A673 (cell line): ENCODE data around the gene KCTD5. TPM values are rescaled to one million over a fixed set of nuclear protein-coding genes. Genes with fewer than 3 reads are reported as not detected.
"Not testable (repeated sequence)": the region's sequence is repeated elsewhere in the genome, so short reads cannot be mapped to it uniquely, and the experiment has no call there.

Source experiments
- Bru-seq: library from RNA; stranded (reverse); fragments of 400-500 nt; gene quantifications from one replicate; lab custom pipeline; 2021; lab: Mats Ljungman, UMichigan
- BruChase-seq, 2 experiments: library from RNA; stranded (reverse); fragments of 400-500 nt; gene quantifications; one replicate each; lab custom pipeline; 2021; lab: Mats Ljungman, UMichigan
- BruUV-seq: library from RNA; stranded (reverse); fragments of 400-500 nt; replicated peaks from 2 replicates; lab custom pipeline; 2021; lab: Mats Ljungman, UMichigan
- CTCF ChIA-PET: fragments of 300-600 bp; sonication (Branson Sonifier 250); formaldehyde crosslinking; loops from one replicate; lab custom pipeline; 2022; ENCODE audit warnings: antibody characterized with exemption; lab: Charles Lee
- POLR2A ChIA-PET: fragments of 300-600 bp; sonication (Branson Sonifier 250); formaldehyde crosslinking; loops from one replicate; lab custom pipeline; 2022; ENCODE audit warnings: antibody characterized with exemption; ENCODE audit not compliant: low non-redundant PET; lab: Charles Lee
- DNase-seq: peaks from one replicate; pipeline ENCODE4 v3.0.0-alpha.2; 2015; ENCODE audit warnings: low spot score
- H3K27ac ChIP-seq: fragments of 200-600 bp; sonication (generic); 2 replicates; pipeline ENCODE4 v1.5.1; 2016; ENCODE audit warnings: mixed run types, low read depth, mild to moderate bottlenecking, mixed read lengths, antibody characterized with exemption, low read length; ENCODE audit not compliant: poor library complexity, severe bottlenecking
- H3K27me3 ChIP-seq: fragments of 200-600 bp; sonication (generic); replicated peaks from 2 replicates; pipeline ENCODE4 v1.6.1; 2017; ENCODE audit warnings: mixed run types, low read depth, mild to moderate bottlenecking, mixed read lengths, antibody characterized with exemption, low read length; ENCODE audit not compliant: insufficient read depth, poor library complexity
- H3K36me3 ChIP-seq: fragments of 200-600 bp; sonication (generic); 2 replicates; pipeline ENCODE4 v1.6.1; 2016; ENCODE audit warnings: mixed run types, mild to moderate bottlenecking, mixed read lengths, antibody characterized with exemption, low read length; ENCODE audit not compliant: insufficient read depth, poor library complexity, severe bottlenecking
- H3K4me1 ChIP-seq: fragments of 200-600 bp; sonication (generic); 2 replicates; pipeline ENCODE4 v1.6.1; 2017; ENCODE audit warnings: mixed run types, mild to moderate bottlenecking, mixed read lengths, antibody characterized with exemption, low read length; ENCODE audit not compliant: insufficient read depth, poor library complexity, severe bottlenecking
- H3K4me3 ChIP-seq: fragments of 200-600 bp; sonication (generic); 2 replicates; pipeline ENCODE4 v1.5.1; 2016; ENCODE audit warnings: low read depth, mixed run types, mild to moderate bottlenecking, mixed read lengths, low read length; ENCODE audit not compliant: poor library complexity, severe bottlenecking
- H3K9me3 ChIP-seq: fragments of 200-600 bp; sonication (generic); 2 replicates; pipeline ENCODE4 v1.6.1; 2016; ENCODE audit warnings: mixed run types, low read depth, mild to moderate bottlenecking, mixed read lengths, antibody characterized with exemption, low read length; ENCODE audit not compliant: poor library complexity, severe bottlenecking
- EZH2 ChIP-seq: fragments of 200-600 bp; sonication (generic); IDR thresholded peaks from 2 replicates; pipeline ENCODE4 v1.6.1; 2017; ENCODE audit warnings: borderline replicate concordance, low read depth, mild to moderate bottlenecking, mixed read lengths, antibody characterized with exemption, low read length; ENCODE audit not compliant: poor library complexity, severe bottlenecking
- intact Hi-C: fragments of 100-400 bp; cut with micrococcal nuclease; formaldehyde crosslinking; loops from one replicate; pipeline ENCODE4 v1.10.0; 2022; ENCODE audit not compliant: unreplicated experiment
- long read RNA-seq: library from polyadenylated mRNA; stranded (forward); transcript quantifications from one replicate; pipeline ENCODE4 v2.0.0, GENCODE V29; 2022
- total RNA-seq: library from RNA; stranded (reverse); gene quantifications from 2 replicates; pipeline ENCODE4 v1.2.3, GENCODE V29; 2021
- TF ChIP-seq, protein P1 (sequence below): fragments of 300-800, 200-600 bp; sonication (generic); conservative IDR thresholded peaks from 2 replicates; pipeline ENCODE4 v1.5.1; 2017; ENCODE audit warnings: low read depth, mild to moderate bottlenecking, antibody characterized with exemption, low read length, moderate library complexity, mixed read lengths

KCTD5 gene, protein sequence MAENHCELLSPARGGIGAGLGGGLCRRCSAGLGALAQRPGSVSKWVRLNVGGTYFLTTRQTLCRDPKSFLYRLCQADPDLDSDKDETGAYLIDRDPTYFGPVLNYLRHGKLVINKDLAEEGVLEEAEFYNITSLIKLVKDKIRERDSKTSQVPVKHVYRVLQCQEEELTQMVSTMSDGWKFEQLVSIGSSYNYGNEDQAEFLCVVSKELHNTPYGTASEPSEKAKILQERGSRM
- total RNA-seq (33.1 and 35.6 TPM in 2 replicates), Bru-seq, nascent RNA (percentile 59 among the genes with signal in this experiment), BruChase-seq, experiment 1, labeled RNA remaining after a 2-hour chase (percentile 70 among the genes with signal in this experiment), BruChase-seq, experiment 2, labeled RNA remaining after a 6-hour chase (percentile 69 among the genes with signal in this experiment)
- long read RNA-seq, transcript KCTD5-201 (6 exons, 2,482 nt) = major isoform, 110 of 118 reads
- long read RNA-seq, partial matches to known transcripts = 2 of 118 reads
- long read RNA-seq, other reads (novel, unspliced or antisense) = 6 of 118 reads

DNA sequence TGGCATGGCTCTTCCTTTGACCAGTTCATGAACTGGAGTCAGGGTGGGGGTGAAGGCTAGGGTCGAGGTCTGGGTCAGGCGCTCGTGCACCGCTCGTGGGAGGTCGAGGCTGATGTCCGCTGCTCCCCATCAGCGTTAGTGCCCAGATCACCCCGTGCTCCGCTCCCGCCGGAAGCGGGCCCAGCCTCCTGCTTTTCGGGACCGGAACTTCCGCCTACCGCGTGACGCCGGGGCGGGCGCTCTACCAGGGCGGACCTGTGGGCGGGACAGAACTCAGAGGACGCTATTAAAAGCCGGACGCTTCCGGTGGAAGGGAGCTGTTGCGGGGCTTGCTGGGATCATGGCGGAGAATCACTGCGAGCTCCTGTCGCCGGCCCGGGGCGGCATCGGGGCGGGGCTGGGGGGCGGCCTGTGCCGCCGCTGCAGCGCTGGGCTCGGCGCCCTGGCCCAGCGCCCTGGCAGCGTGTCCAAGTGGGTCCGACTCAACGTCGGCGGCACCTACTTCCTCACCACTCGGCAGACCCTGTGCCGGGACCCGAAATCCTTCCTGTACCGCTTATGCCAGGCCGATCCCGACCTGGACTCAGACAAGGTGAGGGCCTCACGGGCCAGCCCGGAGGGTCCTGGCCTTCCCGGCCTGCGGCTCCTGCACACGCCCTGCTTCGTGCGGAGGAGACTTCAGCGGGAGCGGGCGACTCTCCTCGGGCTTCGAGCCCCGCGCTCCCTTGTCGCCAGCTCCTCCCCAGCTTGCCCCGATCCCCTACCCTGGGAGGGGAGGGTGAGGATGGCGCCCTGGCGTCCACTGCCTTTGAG is at the start of gene KCTD5:
Gene KCTD5 (plus strand): TSS at position 315 of the 813 bp plus-strand sequence. CDS start 26 bp downstream, at position 341.
- BruUV-seq = no TSS peak
- intact Hi-C loops = no loop called here
- Histone ChIP-seq H3K9me3 (no peaks in the 10 kb centered on the region), H3K27ac (peak within 1 kb of the TSS; percentile 90), H3K27me3 (no peaks in the 10 kb centered on the region), H3K4me1 (peaks cover 8% of the 10 kb centered on the region), H3K4me3 (peak within 1 kb of the TSS; percentile 85), H3K36me3 (no peaks in the 10 kb centered on the region)
- ChIA-PET CTCF (interaction anchor here (0.6 to 0.7 kb wide), 2 partner anchors 9 to 733 kb away, joined by 3 to 7 read pairs; no protein-coding TSS in a partner anchor), POLR2A (interaction anchor here (0.8 kb wide), 1 partner anchor 212 kb away, joined by 6 read pairs; the partner anchor contains the start of gene NTN3)
- no peak for TF ChIP-seq EZH2
- TF ChIP-seq, protein P1, sequence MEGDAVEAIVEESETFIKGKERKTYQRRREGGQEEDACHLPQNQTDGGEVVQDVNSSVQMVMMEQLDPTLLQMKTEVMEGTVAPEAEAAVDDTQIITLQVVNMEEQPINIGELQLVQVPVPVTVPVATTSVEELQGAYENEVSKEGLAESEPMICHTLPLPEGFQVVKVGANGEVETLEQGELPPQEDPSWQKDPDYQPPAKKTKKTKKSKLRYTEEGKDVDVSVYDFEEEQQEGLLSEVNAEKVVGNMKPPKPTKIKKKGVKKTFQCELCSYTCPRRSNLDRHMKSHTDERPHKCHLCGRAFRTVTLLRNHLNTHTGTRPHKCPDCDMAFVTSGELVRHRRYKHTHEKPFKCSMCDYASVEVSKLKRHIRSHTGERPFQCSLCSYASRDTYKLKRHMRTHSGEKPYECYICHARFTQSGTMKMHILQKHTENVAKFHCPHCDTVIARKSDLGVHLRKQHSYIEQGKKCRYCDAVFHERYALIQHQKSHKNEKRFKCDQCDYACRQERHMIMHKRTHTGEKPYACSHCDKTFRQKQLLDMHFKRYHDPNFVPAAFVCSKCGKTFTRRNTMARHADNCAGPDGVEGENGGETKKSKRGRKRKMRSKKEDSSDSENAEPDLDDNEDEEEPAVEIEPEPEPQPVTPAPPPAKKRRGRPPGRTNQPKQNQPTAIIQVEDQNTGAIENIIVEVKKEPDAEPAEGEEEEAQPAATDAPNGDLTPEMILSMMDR = no peak
- peak; percentile 97 for DNase-seq

DNA sequence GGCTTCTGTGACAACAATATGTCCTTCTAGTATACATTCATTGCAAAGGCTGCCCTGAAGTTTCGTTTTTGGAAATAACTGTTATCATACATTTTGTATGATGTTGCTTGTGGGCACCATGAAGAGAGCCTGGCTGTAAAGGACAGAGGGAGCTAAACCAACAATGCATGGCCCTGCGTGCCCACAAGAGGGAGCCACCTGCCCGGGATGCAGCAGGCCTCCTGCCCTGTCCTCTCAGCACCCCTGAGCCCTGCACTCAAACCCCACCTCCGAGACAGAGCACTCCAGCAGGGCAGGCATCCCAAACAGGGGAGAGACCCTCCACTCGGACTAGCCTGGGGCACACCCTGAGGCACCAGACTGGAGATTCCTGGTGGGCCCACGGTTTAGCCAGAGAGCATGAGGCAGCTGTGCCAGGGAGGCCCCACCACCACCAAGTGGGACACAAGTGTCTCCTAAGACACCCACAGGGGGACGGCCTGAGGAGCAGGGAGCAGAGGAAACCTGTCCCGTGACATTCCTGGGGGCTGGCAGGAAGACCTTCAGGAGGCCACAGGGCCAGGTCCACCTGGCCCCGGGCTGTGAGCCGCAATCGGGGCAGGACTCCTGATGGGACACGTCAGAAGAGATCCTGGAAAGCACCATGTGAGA is 43.1 kb upstream of the KCTD5 start:
- H3K4me3 ChIP-seq, DNase-seq, intact Hi-C loops, H3K27ac ChIP-seq, H3K27me3 ChIP-seq, CTCF ChIA-PET, POLR2A ChIA-PET, H3K9me3 ChIP-seq, H3K36me3 ChIP-seq, BruUV-seq, H3K4me1 ChIP-seq: not testable (repeated sequence)

DNA sequence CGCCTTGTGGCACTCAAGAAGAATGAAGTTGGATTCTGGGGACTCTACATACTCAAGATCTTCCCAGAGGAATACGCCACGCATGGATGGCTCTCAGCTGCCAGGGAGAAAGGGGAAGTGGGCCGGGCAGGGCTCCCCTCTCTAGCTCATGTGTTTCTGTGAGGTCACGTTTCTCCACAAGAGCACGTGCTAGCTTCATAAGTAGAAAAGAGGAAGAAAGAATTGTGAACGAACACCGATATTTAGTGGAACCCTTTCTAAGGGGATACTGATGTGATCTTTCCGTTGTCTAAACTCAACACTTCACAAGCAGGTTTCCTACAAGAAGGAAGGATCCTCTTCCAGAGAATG is 42.6 kb upstream of the KCTD5 start:
- H3K9me3 ChIP-seq, POLR2A ChIA-PET, CTCF ChIA-PET, DNase-seq, H3K4me3 ChIP-seq, BruUV-seq, H3K27me3 ChIP-seq, H3K36me3 ChIP-seq, intact Hi-C loops, H3K4me1 ChIP-seq, H3K27ac ChIP-seq: not testable (repeated sequence)

DNA sequence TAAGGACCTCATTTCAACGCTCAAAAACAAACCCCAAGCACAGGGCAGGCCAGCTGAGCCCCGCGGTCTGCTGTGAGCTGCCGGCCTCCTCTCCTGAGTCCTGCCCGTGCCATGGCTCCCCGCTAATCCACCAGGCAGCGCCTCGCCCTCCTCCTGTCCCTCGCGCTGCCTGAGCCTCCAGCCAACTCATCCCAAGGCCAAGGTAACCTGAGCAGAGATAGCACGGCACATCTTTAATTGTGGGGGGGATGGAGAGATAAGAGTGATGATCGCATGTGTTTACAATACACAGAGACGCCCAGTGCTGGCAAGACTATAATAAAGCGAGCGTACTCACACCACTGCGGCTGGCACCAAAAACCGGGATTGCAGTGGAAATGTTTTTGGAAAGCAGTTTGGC is 39.8 kb upstream of the KCTD5 start:
- POLR2A ChIA-PET, intact Hi-C loops, H3K4me1 ChIP-seq, H3K9me3 ChIP-seq, CTCF ChIA-PET, H3K27me3 ChIP-seq, DNase-seq, H3K4me3 ChIP-seq, H3K27ac ChIP-seq, H3K36me3 ChIP-seq: not testable (repeated sequence)
- TSS peak; percentile 28 for BruUV-seq

DNA sequence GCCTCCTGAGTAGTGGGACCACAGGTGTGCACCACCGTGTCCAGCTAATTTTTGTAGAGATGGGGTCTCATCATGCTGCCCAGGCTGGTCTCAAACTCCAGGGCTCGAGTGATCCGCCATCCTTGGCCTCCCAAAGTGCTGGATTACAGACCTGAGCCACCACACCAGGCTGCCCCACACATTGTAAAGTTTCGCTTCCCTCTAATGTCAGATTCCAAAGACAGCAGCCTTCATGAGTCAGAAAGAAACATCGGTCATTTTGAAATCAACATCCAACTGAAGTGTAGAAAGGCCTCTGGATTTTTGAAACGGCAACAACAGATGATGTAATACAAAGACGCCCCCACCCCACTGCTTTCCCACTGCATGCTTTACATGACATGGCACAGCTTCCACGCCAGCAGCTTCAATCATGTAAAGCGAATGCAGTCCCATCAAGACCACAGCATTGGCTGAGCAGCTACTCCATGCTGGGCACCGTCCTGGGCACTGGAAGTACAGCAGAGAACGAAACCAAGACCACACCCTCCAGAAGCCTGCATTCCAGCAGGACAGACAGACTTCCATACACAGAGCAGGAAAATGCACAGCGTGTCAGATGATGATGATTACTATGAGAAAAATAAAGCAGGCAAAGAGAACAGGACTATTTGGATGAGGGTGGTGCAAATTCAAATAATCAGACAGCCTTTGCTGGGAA is 37.4 kb upstream of the KCTD5 start:
- H3K27ac ChIP-seq, H3K4me1 ChIP-seq, DNase-seq, intact Hi-C loops, H3K36me3 ChIP-seq, CTCF ChIA-PET, BruUV-seq, H3K9me3 ChIP-seq, POLR2A ChIA-PET, H3K27me3 ChIP-seq, H3K4me3 ChIP-seq: not testable (repeated sequence)
